Measurements from ENCODE around the gene OR4D1. TPM values are rescaled to one million over a fixed set of nuclear protein-coding genes. Genes with fewer than 3 reads are reported as not detected.

Gene OR4D1
- total and polyA plus RNA-seq, 2 of the 8 experiments (the other 6 are each of a cell fraction or from before 2014, with no cell fraction given): 0.32 to 0.39 TPM

- TF ChIP-seq GTF2F1 (IDR thresholded peaks at IDR 0.05; ENCODE audit: borderline replicate concordance, low read depth, low read length) (no peak), TAF7 (optimal IDR thresholded peaks at IDR 0.05; ENCODE audit: borderline replicate concordance, low read depth, low read length) (no peak), CHD1 (IDR thresholded peaks at IDR 0.05; ENCODE audit: low read depth, low read length) (no peak)
Measured at GRCh38 chr17:58183514-58183913, 35.3 kb downstream of the OR4D1 start (continued).

Measured in H1 (cell line).